HepG2 (cell line): ENCODE data around the gene BBOX1. TPM values are rescaled to one million over a fixed set of nuclear protein-coding genes. Genes with fewer than 3 reads are reported as not detected.

ENCODE experiments used
- ATAC-seq: fragments of 200-7000 bp; cut with Tn5 transposase; 3 replicates; pipeline ENCODE4 v1.9.1; 2020; ENCODE audit warnings: mild to moderate bottlenecking, moderate library complexity
- BruUV-seq: library from RNA; stranded (reverse); fragments of 400-500 nt; replicated peaks from 2 replicates; lab custom pipeline; 2021; lab: Mats Ljungman, UMichigan
- CTCF ChIA-PET: fragments of 300-600 bp; formaldehyde crosslinking; extraction: SDS; loops from one replicate; lab custom pipeline; 2021; ENCODE audit warnings: low total read pairs, inconsistent platforms, low intra/inter-chr PET ratio; lab: Yijun Ruan, JAX
- POLR2A ChIA-PET: fragments of 350-600 bp; sonication (Branson Sonifier 250); formaldehyde crosslinking; loops from one replicate; lab custom pipeline; 2020; ENCODE audit warnings: antibody characterized with exemption, inconsistent platforms; lab: Yijun Ruan, JAX
- DNase-seq: peaks from one replicate; pipeline ENCODE4 v3.0.0-alpha.2; 2015; ENCODE audit warnings: low spot score
- FAIRE-seq: peaks from 3 replicates; lab custom pipeline; 2011; peaks lifted over from hg19 to GRCh38; lab: Jason Lieb, UNC
- H2AFZ ChIP-seq: one replicate; pipeline ENCODE4 v1.6.1; 2011; ENCODE audit warnings: low read length, inconsistent platforms
- H3K27ac ChIP-seq: fragments of 300-600 bp; 3 replicates; pipeline ENCODE4 v1.8.0; 2011; ENCODE audit warnings: mixed run types, mild to moderate bottlenecking, mixed read lengths, low read length, inconsistent platforms; ENCODE audit not compliant: insufficient read depth; ENCODE audit errors: extremely low read length
- H3K27me3 ChIP-seq, 2 experiments: fragments of 200-600 bp in 1 of 2; 2 replicates in 1 of 2; 3 replicates in 1 of 2; pipeline versions ENCODE4 v1.6.0 to v1.8.0; 2011; ENCODE audit warnings: low read length in 2 of 2, mild to moderate bottlenecking in 2 of 2, moderate library complexity in 2 of 2, inconsistent platforms in 1 of 2; ENCODE audit not compliant: insufficient read depth in 2 of 2, control insufficient read depth in 1 of 2
- H3K36me3 ChIP-seq, 2 experiments: fragments of 200-600 bp in 1 of 2; replicated peaks in 1 of 2; 2 replicates in 1 of 2; 3 replicates in 1 of 2; pipeline versions ENCODE4 v1.5.1 to v1.8.0; 2011; ENCODE audit warnings: low read length in 2 of 2, inconsistent platforms in 1 of 2; ENCODE audit not compliant: insufficient read depth in 2 of 2, control insufficient read depth in 1 of 2
- H3K4me1 ChIP-seq: 2 replicates; pipeline ENCODE4 v1.5.1; 2012; ENCODE audit warnings: low read length, inconsistent platforms; ENCODE audit not compliant: insufficient read depth
- H3K4me2 ChIP-seq: 2 replicates; pipeline ENCODE4 v1.6.0; 2011; ENCODE audit warnings: low read depth, low read length, inconsistent platforms
- H3K4me3 ChIP-seq, 3 experiments: fragments of 200-600 bp in 1 of 3; sonication (generic), shearing (Covaris generic) in 1 of 3; replicated peaks in 1 of 3; 2 replicates each; pipeline ENCODE4 v1.5.1; 2011 to 2016; ENCODE audit warnings: low read length in 3 of 3, inconsistent platforms in 2 of 3, low read depth in 2 of 3, mild to moderate bottlenecking in 2 of 3, control low read depth in 1 of 3, mixed read lengths in 1 of 3; ENCODE audit not compliant: insufficient read depth in 1 of 3
- H3K79me2 ChIP-seq: one replicate; pipeline ENCODE4 v1.6.1; 2011; ENCODE audit warnings: low read length, inconsistent platforms; ENCODE audit not compliant: insufficient read depth
- H3K9ac ChIP-seq: 2 replicates; pipeline ENCODE4 v1.6.0; 2011; ENCODE audit warnings: mild to moderate bottlenecking, low read depth, low read length, inconsistent platforms; ENCODE audit not compliant: insufficient read depth
- H3K9me3 ChIP-seq: 2 replicates; pipeline ENCODE4 v1.5.1; 2012; ENCODE audit warnings: mild to moderate bottlenecking, low read length
- H4K20me1 ChIP-seq: 2 replicates; pipeline ENCODE4 v1.6.0; 2011; ENCODE audit warnings: inconsistent platforms, mild to moderate bottlenecking, low read length, moderate library complexity; ENCODE audit not compliant: insufficient read depth
- BCL6 ChIP-seq: IDR thresholded peaks from 2 replicates; pipeline ENCODE4 v1.6.1; 2016; ENCODE audit warnings: missing genetic modification reagents, missing compliant biosample characterization
- BRCA1 ChIP-seq: sonication (generic); formaldehyde crosslinking; IDR thresholded peaks from 2 replicates; pipeline ENCODE4 v1.4.0; 2020; ENCODE audit warnings: missing genetic modification reagents
- ELF1 ChIP-seq: sonication (generic); formaldehyde crosslinking; IDR thresholded peaks from 2 replicates; pipeline ENCODE4 v1.4.0; 2020; ENCODE audit warnings: missing genetic modification reagents
- GATAD1 ChIP-seq: IDR thresholded peaks from 2 replicates; pipeline ENCODE4 v1.6.1; 2016; ENCODE audit warnings: missing genetic modification reagents, missing compliant biosample characterization
- IRX3 ChIP-seq: sonication (generic); formaldehyde crosslinking; IDR thresholded peaks from 2 replicates; pipeline ENCODE4 v1.8.1; 2023; ENCODE audit warnings: mild to moderate bottlenecking, low read depth, missing genetic modification reagents, borderline replicate concordance
- MED8 ChIP-seq: sonication (generic); formaldehyde crosslinking; IDR thresholded peaks from 2 replicates; pipeline ENCODE4 v1.8.1; 2023; ENCODE audit warnings: mild to moderate bottlenecking, missing genetic modification reagents; ENCODE audit not compliant: insufficient replicate concordance
- PRMT3 ChIP-seq: sonication (generic); formaldehyde crosslinking; IDR thresholded peaks from 2 replicates; pipeline ENCODE4 v1.8.1; 2022; ENCODE audit warnings: low read depth, mild to moderate bottlenecking, moderate library complexity, missing genetic modification reagents, borderline replicate concordance
- REXO4 ChIP-seq: sonication (generic); formaldehyde crosslinking; IDR thresholded peaks from 2 replicates; pipeline ENCODE4 v1.8.0; 2022; ENCODE audit warnings: missing genetic modification reagents, mild to moderate bottlenecking, borderline replicate concordance
- SETDB1 ChIP-seq: sonication (generic); formaldehyde crosslinking; IDR thresholded peaks from 2 replicates; pipeline ENCODE4 v1.5.1; 2020; ENCODE audit warnings: missing genetic modification reagents, mild to moderate bottlenecking, borderline replicate concordance
- ZNF121 ChIP-seq: sonication (generic); formaldehyde crosslinking; IDR thresholded peaks from 2 replicates; pipeline ENCODE4 v1.5.0; 2020; ENCODE audit warnings: mild to moderate bottlenecking, missing genetic modification reagents
- ZNF24 ChIP-seq: fragments of 450-650 bp; IDR thresholded peaks from 2 replicates; pipeline ENCODE4 v1.6.1; 2017; ENCODE audit warnings: antibody characterized with exemption, mild to moderate bottlenecking
- ZNF331 ChIP-seq: sonication (generic); formaldehyde crosslinking; IDR thresholded peaks from 2 replicates; pipeline ENCODE4 v1.4.0; 2020; ENCODE audit warnings: missing genetic modification reagents
- ZNF431 ChIP-seq: sonication (generic); formaldehyde crosslinking; IDR thresholded peaks from 2 replicates; pipeline ENCODE4 v1.9.0; 2022; ENCODE audit warnings: missing genetic modification reagents, low read depth, mild to moderate bottlenecking, borderline replicate concordance
- ZNF484 ChIP-seq: sonication (generic); formaldehyde crosslinking; IDR thresholded peaks from 2 replicates; pipeline ENCODE4 v1.5.1; 2020; ENCODE audit warnings: mild to moderate bottlenecking, low read depth, missing genetic modification reagents, borderline replicate concordance
- ZNF605 ChIP-seq: sonication (generic); formaldehyde crosslinking; IDR thresholded peaks from 2 replicates; pipeline ENCODE4 v1.8.0; 2022; ENCODE audit warnings: mild to moderate bottlenecking, missing genetic modification reagents
- ZNF792 ChIP-seq: IDR thresholded peaks from 2 replicates; pipeline ENCODE4 v1.6.1; 2016
- in situ Hi-C: cut with HindIII; loops from 2 replicates; pipeline ENCODE4 v1.10.0; 2017; ENCODE audit warnings: low pct_unique_long_range_greater_than_20kb; ENCODE audit not compliant: extremely low pct_ligation_motif_present
- intact Hi-C: fragments of 100-400 bp; cut with micrococcal nuclease; formaldehyde crosslinking; loops from one replicate; pipeline ENCODE4 v1.10.0; 2022; ENCODE audit not compliant: unreplicated experiment
- polyA plus RNA-seq, 8 experiments: library from polyadenylated mRNA; depleted of rRNA in 3 of 8; stranded (reverse) in 7 of 8; unstranded in 1 of 8; fragments of >200 nt; fragmentation: Illumina TruSeq in 4 of 8; extraction: Trizol in 4 of 8; gene quantifications; 2 replicates each; pipeline versions ENCODE4 v1.2.1 to v1.2.3, GENCODE V29; 2011 to 2016; ENCODE audit warnings: low read depth in 4 of 8, missing spikeins in 1 of 8, mixed read lengths in 1 of 8; ENCODE audit not compliant: insufficient read depth in 1 of 8
- total RNA-seq, 5 experiments: library from RNA; depleted of rRNA; stranded (reverse); fragments of >200 nt; fragmentation: Illumina TruSeq; extraction: Trizol; gene quantifications; 2 replicates each; pipeline ENCODE4 v1.2.3, GENCODE V29; 2016; ENCODE audit warnings: low read depth in 1 of 5
- TF ChIP-seq, protein P1 (sequence below): sonication (generic); formaldehyde crosslinking; conservative IDR thresholded peaks from 2 replicates; pipeline ENCODE4 v1.4.0; 2020; ENCODE audit warnings: mild to moderate bottlenecking, missing genetic modification reagents, moderate library complexity
- TF ChIP-seq, protein P2 (sequence below): sonication (generic); formaldehyde crosslinking; IDR thresholded peaks from 2 replicates; pipeline ENCODE4 v1.5.0; 2020; ENCODE audit warnings: mild to moderate bottlenecking, missing genetic modification reagents

BBOX1 gene
- total and polyA plus RNA-seq, 2 of the 13 experiments (the other 11 are each of a cell fraction or from before 2014, with no cell fraction given) = not detected

DNA sequence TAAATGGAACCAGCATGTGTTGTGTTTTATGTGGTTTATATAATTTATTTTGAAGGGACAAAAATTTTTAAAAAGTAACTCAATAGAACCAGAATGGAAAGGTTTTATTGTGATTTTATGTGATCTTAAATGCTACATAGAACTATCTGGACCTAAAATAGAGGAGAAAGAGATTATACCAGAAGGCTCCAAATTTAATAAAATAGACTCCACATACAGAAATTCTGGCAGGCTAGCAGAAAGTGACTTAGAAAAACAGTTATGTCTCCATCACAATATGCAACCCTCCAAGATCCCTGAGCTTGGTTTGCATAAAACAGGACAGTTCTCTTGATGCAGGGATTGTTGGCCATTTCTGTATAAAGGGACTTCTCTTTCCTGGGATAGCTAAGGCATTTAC, 107.9 kb downstream of the BBOX1 start:
- H4K20me1 ChIP-seq = no peaks in the 10 kb centered on the region
- ATAC-seq = no peak
- intact Hi-C loops (no loop called here), in situ Hi-C loops (no loop called here)
- POLR2A ChIA-PET = no interaction called here
- H3K9me3 ChIP-seq = no peaks in the 10 kb centered on the region
- H3K27me3 ChIP-seq = no peaks in the 10 kb centered on the region
- no peak for TF ChIP-seq BCL6 (CRISPR knock-in tag)
- TF ChIP-seq, protein P1, sequence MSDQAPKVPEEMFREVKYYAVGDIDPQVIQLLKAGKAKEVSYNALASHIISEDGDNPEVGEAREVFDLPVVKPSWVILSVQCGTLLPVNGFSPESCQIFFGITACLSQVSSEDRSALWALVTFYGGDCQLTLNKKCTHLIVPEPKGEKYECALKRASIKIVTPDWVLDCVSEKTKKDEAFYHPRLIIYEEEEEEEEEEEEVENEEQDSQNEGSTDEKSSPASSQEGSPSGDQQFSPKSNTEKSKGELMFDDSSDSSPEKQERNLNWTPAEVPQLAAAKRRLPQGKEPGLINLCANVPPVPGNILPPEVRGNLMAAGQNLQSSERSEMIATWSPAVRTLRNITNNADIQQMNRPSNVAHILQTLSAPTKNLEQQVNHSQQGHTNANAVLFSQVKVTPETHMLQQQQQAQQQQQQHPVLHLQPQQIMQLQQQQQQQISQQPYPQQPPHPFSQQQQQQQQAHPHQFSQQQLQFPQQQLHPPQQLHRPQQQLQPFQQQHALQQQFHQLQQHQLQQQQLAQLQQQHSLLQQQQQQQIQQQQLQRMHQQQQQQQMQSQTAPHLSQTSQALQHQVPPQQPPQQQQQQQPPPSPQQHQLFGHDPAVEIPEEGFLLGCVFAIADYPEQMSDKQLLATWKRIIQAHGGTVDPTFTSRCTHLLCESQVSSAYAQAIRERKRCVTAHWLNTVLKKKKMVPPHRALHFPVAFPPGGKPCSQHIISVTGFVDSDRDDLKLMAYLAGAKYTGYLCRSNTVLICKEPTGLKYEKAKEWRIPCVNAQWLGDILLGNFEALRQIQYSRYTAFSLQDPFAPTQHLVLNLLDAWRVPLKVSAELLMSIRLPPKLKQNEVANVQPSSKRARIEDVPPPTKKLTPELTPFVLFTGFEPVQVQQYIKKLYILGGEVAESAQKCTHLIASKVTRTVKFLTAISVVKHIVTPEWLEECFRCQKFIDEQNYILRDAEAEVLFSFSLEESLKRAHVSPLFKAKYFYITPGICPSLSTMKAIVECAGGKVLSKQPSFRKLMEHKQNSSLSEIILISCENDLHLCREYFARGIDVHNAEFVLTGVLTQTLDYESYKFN (CRISPR knock-in tag) = no peak
- no peak for TF ChIP-seq ZNF24
- no peak for TF ChIP-seq ZNF605 (CRISPR knock-in tag)
- TF ChIP-seq ZNF484 = no peak
- no peak for TF ChIP-seq MED8 (CRISPR knock-in tag)
- TF ChIP-seq ZNF792 (CRISPR knock-in tag) = no peak
- no peak for TF ChIP-seq PRMT3 (CRISPR knock-in tag)
- no peak for TF ChIP-seq REXO4 (CRISPR knock-in tag)
- TF ChIP-seq ZNF121 (CRISPR knock-in tag) = no peak
- TF ChIP-seq ZNF331 (CRISPR knock-in tag) = no peak
- TF ChIP-seq IRX3 (CRISPR knock-in tag) = no peak
- TF ChIP-seq SETDB1 = no peak
- TF ChIP-seq GATAD1 (CRISPR knock-in tag) = no peak
- TF ChIP-seq BRCA1 (CRISPR knock-in tag) = no peak
- TF ChIP-seq, protein P2, sequence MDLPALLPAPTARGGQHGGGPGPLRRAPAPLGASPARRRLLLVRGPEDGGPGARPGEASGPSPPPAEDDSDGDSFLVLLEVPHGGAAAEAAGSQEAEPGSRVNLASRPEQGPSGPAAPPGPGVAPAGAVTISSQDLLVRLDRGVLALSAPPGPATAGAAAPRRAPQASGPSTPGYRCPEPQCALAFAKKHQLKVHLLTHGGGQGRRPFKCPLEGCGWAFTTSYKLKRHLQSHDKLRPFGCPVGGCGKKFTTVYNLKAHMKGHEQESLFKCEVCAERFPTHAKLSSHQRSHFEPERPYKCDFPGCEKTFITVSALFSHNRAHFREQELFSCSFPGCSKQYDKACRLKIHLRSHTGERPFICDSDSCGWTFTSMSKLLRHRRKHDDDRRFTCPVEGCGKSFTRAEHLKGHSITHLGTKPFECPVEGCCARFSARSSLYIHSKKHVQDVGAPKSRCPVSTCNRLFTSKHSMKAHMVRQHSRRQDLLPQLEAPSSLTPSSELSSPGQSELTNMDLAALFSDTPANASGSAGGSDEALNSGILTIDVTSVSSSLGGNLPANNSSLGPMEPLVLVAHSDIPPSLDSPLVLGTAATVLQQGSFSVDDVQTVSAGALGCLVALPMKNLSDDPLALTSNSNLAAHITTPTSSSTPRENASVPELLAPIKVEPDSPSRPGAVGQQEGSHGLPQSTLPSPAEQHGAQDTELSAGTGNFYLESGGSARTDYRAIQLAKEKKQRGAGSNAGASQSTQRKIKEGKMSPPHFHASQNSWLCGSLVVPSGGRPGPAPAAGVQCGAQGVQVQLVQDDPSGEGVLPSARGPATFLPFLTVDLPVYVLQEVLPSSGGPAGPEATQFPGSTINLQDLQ (CRISPR knock-in tag) = no peak
- no peak for TF ChIP-seq ELF1 (CRISPR knock-in tag)
- TF ChIP-seq ZNF431 (CRISPR knock-in tag) = no peak
- TF ChIP-seq, all 625 proteins: peak for 0
- Histone ChIP-seq H3K4me2 (no peak overlapping the region), H3K27ac (no peak overlapping the region), H3K79me2 (no peaks in the 10 kb centered on the region), H2AFZ (no peak overlapping the region), H3K36me3 (no peaks in the 10 kb centered on the region), H3K4me3 (no peak overlapping the region), H3K9ac (no peak overlapping the region), H3K4me1 (no peaks in the 10 kb centered on the region)
- FAIRE-seq (no peak), DNase-seq (no peak)
- CTCF ChIA-PET = no interaction called here
- no TSS peak for BruUV-seq
